ENCODE data around the gene ALG9.

- no peak for TF ChIP-seq CTCF (IDR thresholded peaks at IDR 0.05 in 2 of 3, conservative IDR thresholded peaks at IDR 0.05 in 1 of 3; ENCODE audit: borderline replicate concordance in 1 of 3, insufficient read depth in 1 of 3, low read depth in 2 of 3, low read length in 2 of 3)
- TF ChIP-seq ATF3 (IDR thresholded peaks at IDR 0.05): no peak
- no peak for TF ChIP-seq REST (IDR thresholded peaks at IDR 0.05; ENCODE audit: low read depth)
- no peak for TF ChIP-seq YY1 (IDR thresholded peaks at IDR 0.05; ENCODE audit: extremely low read depth, insufficient replicate concordance, low read depth, low read length)
- TF ChIP-seq POLR2A (IDR thresholded peaks at IDR 0.05; ENCODE audit: borderline replicate concordance, extremely low read depth, insufficient read depth, insufficient read length): no peak
- no peak for TF ChIP-seq MAX (IDR thresholded peaks at IDR 0.05)
- no peak for TF ChIP-seq ZNF274 (IDR thresholded peaks at IDR 0.05; ENCODE audit: low read depth, low read length)
- TF ChIP-seq EZH2phosphoT487 (IDR thresholded peaks at IDR 0.05; ENCODE audit: borderline replicate concordance): no peak
- TF ChIP-seq RAD21 (IDR thresholded peaks at IDR 0.05; ENCODE audit: low read depth): no peak
- no peak for TF ChIP-seq SP1 (IDR thresholded peaks at IDR 0.05; ENCODE audit: low read depth)
- TF ChIP-seq EZH2 (IDR thresholded peaks at IDR 0.05): no peak
Measured at GRCh38 chr11:111860257-111860656, 11.1 kb downstream of the ALG9 start.

Data from HCT116 (cell line).